OCI-LY7 (cell line): ENCODE data around the gene COL4A5. TPM values are rescaled to one million over a fixed set of nuclear protein-coding genes. Genes with fewer than 3 reads are reported as not detected.

Experiments
- BruUV-seq: library from RNA; stranded (reverse); fragments of 400-500 nt; replicated peaks from 2 replicates; lab custom pipeline; 2021; lab: Mats Ljungman, UMichigan
- CTCF ChIA-PET: fragments of 300-600 bp; sonication (Branson Sonifier 250); formaldehyde crosslinking; loops from one replicate; lab custom pipeline; 2022; ENCODE audit warnings: antibody characterized with exemption; ENCODE audit not compliant: unreplicated experiment; lab: Charles Lee
- POLR2A ChIA-PET: fragments of 300-600 bp; sonication (Branson Sonifier 250); formaldehyde crosslinking; loops from one replicate; lab custom pipeline; 2022; ENCODE audit warnings: antibody characterized with exemption; lab: Charles Lee
- DNase-seq: peaks from one replicate; pipeline ENCODE4 v3.0.0-alpha.2; 2015; ENCODE audit warnings: low spot score
- H2AFZ ChIP-seq: fragments of 200-600 bp; sonication (generic), shearing (Covaris generic); 2 replicates; pipeline ENCODE4 v1.6.1; 2014; ENCODE audit warnings: mild to moderate bottlenecking, antibody characterized with exemption, low read length, moderate library complexity
- H3K27ac ChIP-seq: fragments of 200-600 bp; sonication (generic); 2 replicates; pipeline ENCODE4 v1.5.1; 2014; ENCODE audit warnings: mixed run types, low read depth, mild to moderate bottlenecking, moderate library complexity, low read length, inconsistent platforms; ENCODE audit not compliant: poor library complexity, severe bottlenecking
- H3K36me3 ChIP-seq: fragments of 200-600 bp; sonication (generic); 2 replicates; pipeline ENCODE4 v1.6.1; 2014; ENCODE audit warnings: mild to moderate bottlenecking, antibody characterized with exemption, low read length, moderate library complexity, mixed read lengths; ENCODE audit not compliant: insufficient read depth
- H3K4me1 ChIP-seq: fragments of 200-600 bp; sonication (generic); 2 replicates; pipeline ENCODE4 v1.5.1; 2014; ENCODE audit warnings: mild to moderate bottlenecking, low read length; ENCODE audit not compliant: insufficient read depth, poor library complexity, severe bottlenecking
- H3K4me2 ChIP-seq: fragments of 200-600 bp; sonication (generic); 2 replicates; pipeline ENCODE4 v1.6.1; 2014; ENCODE audit warnings: mild to moderate bottlenecking, low read length
- H3K4me3 ChIP-seq: fragments of 200-600 bp; sonication (generic); 2 replicates; pipeline ENCODE4 v1.5.1; 2014; ENCODE audit warnings: mild to moderate bottlenecking, low read depth, low read length; ENCODE audit not compliant: poor library complexity, severe bottlenecking
- H3K79me2 ChIP-seq: fragments of 200-600 bp; sonication (generic); 2 replicates; pipeline ENCODE4 v1.6.1; 2016; ENCODE audit warnings: low read depth, mild to moderate bottlenecking, low read length, moderate library complexity, mixed read lengths; ENCODE audit not compliant: insufficient read depth
- H3K9me2 ChIP-seq: fragments of 200-600 bp; sonication (generic); 2 replicates; pipeline ENCODE4 v1.6.1; 2016; ENCODE audit warnings: mild to moderate bottlenecking, low read length, mixed read lengths; ENCODE audit not compliant: insufficient read depth
- H3K9me3 ChIP-seq: fragments of 200-600 bp; sonication (generic); 2 replicates; pipeline ENCODE4 v1.6.1; 2014; ENCODE audit warnings: mild to moderate bottlenecking, mixed run types, low read length, mixed read lengths
- H4K20me1 ChIP-seq: fragments of 200-600 bp; sonication (generic); 2 replicates; pipeline ENCODE4 v1.6.1; 2014; ENCODE audit warnings: mild to moderate bottlenecking, antibody characterized with exemption, low read length, moderate library complexity, mixed read lengths; ENCODE audit not compliant: insufficient read depth
- EZH2phosphoT487 ChIP-seq: fragments of 200-600 bp; sonication (generic); IDR thresholded peaks from 2 replicates; pipeline ENCODE4 v1.6.1; 2018; ENCODE audit warnings: low read depth, borderline replicate concordance, mild to moderate bottlenecking, mixed run types, antibody characterized with exemption, low read length, moderate library complexity, mixed read lengths
- intact Hi-C: fragments of 100-400 bp; cut with micrococcal nuclease; formaldehyde crosslinking; loops from one replicate; pipeline ENCODE4 v1.10.0; 2022; ENCODE audit not compliant: unreplicated experiment
- total RNA-seq, 2 experiments: library from RNA; depleted of rRNA in 1 of 2; stranded (reverse); fragments of >200 nt in 1 of 2; shearing (Covaris generic) in 1 of 2; gene quantifications; 2 replicates each; pipeline ENCODE4 v1.2.3, GENCODE V29; 2014 to 2022
- TF ChIP-seq, protein P1 (sequence below): fragments of 200-600 bp; sonication (generic); conservative IDR thresholded peaks from 2 replicates; pipeline ENCODE4 v1.5.1; 2014; ENCODE audit warnings: mild to moderate bottlenecking, antibody characterized with exemption, low read length, moderate library complexity, mixed read lengths

COL4A5 gene
- total RNA-seq, 2 experiments from 2014 or later: not detected

DNA sequence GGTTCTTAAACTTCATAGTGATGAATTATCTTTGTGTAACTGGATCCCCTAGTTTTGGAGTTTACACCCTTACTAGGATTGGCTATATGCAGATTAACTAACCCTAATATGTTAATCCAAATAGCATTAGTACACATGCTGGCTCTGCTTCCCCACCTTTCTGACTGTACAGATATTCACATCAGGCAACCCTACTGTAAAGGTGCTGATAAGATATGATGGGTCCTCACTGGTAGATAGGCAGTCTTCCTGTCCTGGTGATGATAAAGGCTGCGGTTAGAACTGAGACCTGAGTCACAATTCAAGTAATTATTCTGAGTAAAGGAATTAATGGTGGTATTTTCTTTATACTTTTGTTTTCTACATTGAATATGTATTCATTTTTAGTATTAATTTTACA, 118.6 kb downstream of the COL4A5 start:
- DNase-seq: no peak

DNA sequence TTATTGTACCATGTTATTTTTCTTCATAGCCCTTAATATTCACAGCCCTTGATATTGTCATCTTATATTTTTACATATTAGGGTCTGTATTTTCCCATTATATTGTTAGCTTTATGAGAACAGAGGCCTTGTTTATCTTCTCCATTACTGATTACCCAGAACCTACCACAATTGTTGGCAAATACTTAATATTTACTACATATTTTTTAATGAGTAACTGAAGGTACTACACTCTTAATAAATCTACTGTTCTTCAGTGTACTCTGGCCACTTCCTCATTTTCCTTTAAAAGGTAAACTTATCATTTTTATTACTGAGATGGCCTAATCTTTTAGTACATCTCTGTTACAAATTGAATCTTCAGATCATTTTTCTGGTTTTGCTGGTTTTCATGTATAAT, 133.5 kb downstream of the COL4A5 start:
- Histone ChIP-seq H3K4me3 (no peak overlapping the region), H3K27ac (no peak overlapping the region), H3K4me1 (no peaks in the 10 kb centered on the region), H2AFZ (no peak overlapping the region), H4K20me1 (no peaks in the 10 kb centered on the region), H3K79me2 (no peaks in the 10 kb centered on the region), H3K36me3 (no peaks in the 10 kb centered on the region), H3K9me3 (no peaks in the 10 kb centered on the region), H3K4me2 (no peak overlapping the region), H3K9me2 (no peaks in the 10 kb centered on the region)
- POLR2A ChIA-PET: no interaction called here
- intact Hi-C loops: no loop called here
- no peak for DNase-seq
- no TSS peak for BruUV-seq
- CTCF ChIA-PET: no interaction called here
- TF ChIP-seq, protein P1, sequence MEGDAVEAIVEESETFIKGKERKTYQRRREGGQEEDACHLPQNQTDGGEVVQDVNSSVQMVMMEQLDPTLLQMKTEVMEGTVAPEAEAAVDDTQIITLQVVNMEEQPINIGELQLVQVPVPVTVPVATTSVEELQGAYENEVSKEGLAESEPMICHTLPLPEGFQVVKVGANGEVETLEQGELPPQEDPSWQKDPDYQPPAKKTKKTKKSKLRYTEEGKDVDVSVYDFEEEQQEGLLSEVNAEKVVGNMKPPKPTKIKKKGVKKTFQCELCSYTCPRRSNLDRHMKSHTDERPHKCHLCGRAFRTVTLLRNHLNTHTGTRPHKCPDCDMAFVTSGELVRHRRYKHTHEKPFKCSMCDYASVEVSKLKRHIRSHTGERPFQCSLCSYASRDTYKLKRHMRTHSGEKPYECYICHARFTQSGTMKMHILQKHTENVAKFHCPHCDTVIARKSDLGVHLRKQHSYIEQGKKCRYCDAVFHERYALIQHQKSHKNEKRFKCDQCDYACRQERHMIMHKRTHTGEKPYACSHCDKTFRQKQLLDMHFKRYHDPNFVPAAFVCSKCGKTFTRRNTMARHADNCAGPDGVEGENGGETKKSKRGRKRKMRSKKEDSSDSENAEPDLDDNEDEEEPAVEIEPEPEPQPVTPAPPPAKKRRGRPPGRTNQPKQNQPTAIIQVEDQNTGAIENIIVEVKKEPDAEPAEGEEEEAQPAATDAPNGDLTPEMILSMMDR: no peak
- no peak for TF ChIP-seq EZH2phosphoT487

More for the DNA sequence above, 118.6 kb downstream of the COL4A5 start:
- CTCF ChIA-PET: no interaction called here
- no peak overlapping the region for H3K27ac ChIP-seq
- no peak for TF ChIP-seq EZH2phosphoT487
- TF ChIP-seq, protein P1: no peak
- H3K9me3 ChIP-seq: no peaks in the 10 kb centered on the region
- no peaks in the 10 kb centered on the region for H3K36me3 ChIP-seq
- H3K4me3 ChIP-seq: no peak overlapping the region
- H3K79me2 ChIP-seq: no peaks in the 10 kb centered on the region
- H3K9me2 ChIP-seq: no peaks in the 10 kb centered on the region
- BruUV-seq: no TSS peak
- H2AFZ ChIP-seq: no peak overlapping the region
- POLR2A ChIA-PET: no interaction called here
- H4K20me1 ChIP-seq: no peaks in the 10 kb centered on the region
- intact Hi-C loops: no loop called here
- H3K4me1 ChIP-seq: no peaks in the 10 kb centered on the region
- no peak overlapping the region for H3K4me2 ChIP-seq

DNA sequence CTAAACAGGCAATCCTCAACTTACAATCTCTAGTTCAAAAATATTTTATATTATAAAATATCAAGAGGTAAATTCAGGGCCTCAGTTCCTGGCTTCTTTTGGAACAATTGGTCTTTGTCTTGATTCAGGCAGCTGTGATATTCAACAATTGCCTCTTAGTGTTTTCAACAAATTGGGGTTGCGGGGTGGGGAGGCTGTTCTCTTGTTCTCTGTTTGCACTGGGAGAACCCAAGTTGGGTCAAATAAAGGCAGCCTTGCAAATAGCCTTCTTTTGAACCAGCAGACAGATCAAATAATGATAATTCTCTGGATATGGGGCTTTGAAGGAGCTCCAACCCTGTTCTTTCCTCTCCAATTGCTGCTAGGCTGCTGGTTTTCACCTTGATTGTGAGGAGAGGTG, 142.5 kb downstream of the COL4A5 start:
- no peak for DNase-seq
- CTCF ChIA-PET: no interaction called here
- no TSS peak for BruUV-seq
- POLR2A ChIA-PET: no interaction called here
- no peaks in the 10 kb centered on the region for H3K79me2 ChIP-seq
- TF ChIP-seq, protein P1: no peak
- TF ChIP-seq EZH2phosphoT487: no peak
- H4K20me1 ChIP-seq: no peaks in the 10 kb centered on the region
- no peaks in the 10 kb centered on the region for H3K4me1 ChIP-seq
- intact Hi-C loops: no loop called here
- no peaks in the 10 kb centered on the region for H3K9me2 ChIP-seq
- no peak overlapping the region for H3K4me3 ChIP-seq
- H3K27ac ChIP-seq: no peak overlapping the region
- H3K36me3 ChIP-seq: no peaks in the 10 kb centered on the region
- no peaks in the 10 kb centered on the region for H3K9me3 ChIP-seq
- H3K4me2 ChIP-seq: no peak overlapping the region
- no peak overlapping the region for H2AFZ ChIP-seq
